Hepatocyte (in vitro differentiated cells): ENCODE data around the gene SLC8B1. TPM values are rescaled to one million over a fixed set of nuclear protein-coding genes. Genes with fewer than 3 reads are reported as not detected.

Experiments used
- DNase-seq: peaks from one replicate; pipeline ENCODE4 v3.0.0-alpha.2; 2016; ENCODE audit warnings: low spot score
- H2AFZ ChIP-seq: fragments of 200-600 bp; sonication (generic); 2 replicates; pipeline ENCODE4 v1.6.0; 2016; ENCODE audit warnings: antibody characterized with exemption, mild to moderate bottlenecking
- H3K27ac ChIP-seq: fragments of 200-600 bp; sonication (generic); 2 replicates; pipeline ENCODE4 v1.5.1; 2016; ENCODE audit warnings: mild to moderate bottlenecking
- H3K27me3 ChIP-seq: fragments of 200-600 bp; sonication (generic); 2 replicates; pipeline ENCODE4 v1.6.1; 2016
- H3K36me3 ChIP-seq: fragments of 200-600 bp; sonication (generic); replicated peaks from 2 replicates; pipeline ENCODE4 v1.5.1; 2016; ENCODE audit warnings: low read depth; ENCODE audit not compliant: insufficient read depth
- H3K4me1 ChIP-seq: fragments of 200-600 bp; sonication (generic); 2 replicates; pipeline ENCODE4 v1.5.1; 2016; ENCODE audit warnings: mild to moderate bottlenecking, moderate library complexity; ENCODE audit not compliant: insufficient read depth
- H3K4me2 ChIP-seq: fragments of 200-600 bp; sonication (generic); 2 replicates; pipeline ENCODE4 v1.6.0; 2016
- H3K4me3 ChIP-seq: fragments of 200-600 bp; sonication (generic); 2 replicates; pipeline ENCODE4 v1.5.1; 2016; ENCODE audit warnings: mild to moderate bottlenecking
- H3K79me2 ChIP-seq: fragments of 200-600 bp; sonication (generic); 2 replicates; pipeline ENCODE4 v1.6.0; 2017; ENCODE audit warnings: mild to moderate bottlenecking
- H3K9me2 ChIP-seq: fragments of 200-600 bp; sonication (generic); replicated peaks from 2 replicates; pipeline ENCODE4 v1.6.0; 2017; ENCODE audit warnings: mild to moderate bottlenecking; ENCODE audit not compliant: insufficient read depth
- H3K9me3 ChIP-seq: fragments of 200-600 bp; sonication (generic); 2 replicates; pipeline ENCODE4 v1.5.1; 2016; ENCODE audit warnings: low read depth, mild to moderate bottlenecking
- H4K20me1 ChIP-seq: fragments of 200-600 bp; sonication (generic); 2 replicates; pipeline ENCODE4 v1.6.0; 2016; ENCODE audit warnings: mild to moderate bottlenecking; ENCODE audit not compliant: insufficient read depth, poor library complexity, severe bottlenecking
- EZH2 ChIP-seq: fragments of 200-600 bp; sonication (generic); IDR thresholded peaks from 2 replicates; pipeline ENCODE4 v1.6.1; 2016; ENCODE audit warnings: antibody characterized with exemption, mild to moderate bottlenecking, borderline replicate concordance
- EZH2phosphoT487 ChIP-seq: fragments of 200-600 bp; sonication (generic); IDR thresholded peaks from one replicate; pipeline ENCODE4 v1.6.1; 2018; ENCODE audit warnings: antibody characterized with exemption, mild to moderate bottlenecking, low read depth, moderate library complexity; ENCODE audit not compliant: unreplicated experiment, severe bottlenecking
- WGBS: methylation state at CpG from one replicate; pipeline ENCODE4 v1.1.6; 2016; ENCODE audit warnings: low lambda C conversion rate; ENCODE audit errors: missing lambda C conversion rate; 5-methylcytosine and 5-hydroxymethylcytosine counted together
- polyA plus RNA-seq: library from polyadenylated mRNA; unstranded; fragments of >200 nt; fragmentation: Nextera tagmentation; extraction: Ambion mirVana; gene quantifications from 2 replicates; pipeline ENCODE4 v1.2.1, GENCODE V29; 2016
- total RNA-seq: library from RNA; depleted of rRNA; stranded (reverse); fragments of >200 nt; gene quantifications from 2 replicates; pipeline ENCODE4 v1.2.3, GENCODE V29; 2014
- TF ChIP-seq, protein P1 (sequence below): fragments of 200-600 bp; sonication (generic); IDR thresholded peaks from 2 replicates; pipeline ENCODE4 v1.5.1; 2016; ENCODE audit warnings: antibody characterized with exemption, mild to moderate bottlenecking; ENCODE audit not compliant: poor library complexity

The SLC8B1 gene
- total and polyA plus RNA-seq, 2 experiments from 2014 or later = 15.4 to 17.9 TPM

DNA sequence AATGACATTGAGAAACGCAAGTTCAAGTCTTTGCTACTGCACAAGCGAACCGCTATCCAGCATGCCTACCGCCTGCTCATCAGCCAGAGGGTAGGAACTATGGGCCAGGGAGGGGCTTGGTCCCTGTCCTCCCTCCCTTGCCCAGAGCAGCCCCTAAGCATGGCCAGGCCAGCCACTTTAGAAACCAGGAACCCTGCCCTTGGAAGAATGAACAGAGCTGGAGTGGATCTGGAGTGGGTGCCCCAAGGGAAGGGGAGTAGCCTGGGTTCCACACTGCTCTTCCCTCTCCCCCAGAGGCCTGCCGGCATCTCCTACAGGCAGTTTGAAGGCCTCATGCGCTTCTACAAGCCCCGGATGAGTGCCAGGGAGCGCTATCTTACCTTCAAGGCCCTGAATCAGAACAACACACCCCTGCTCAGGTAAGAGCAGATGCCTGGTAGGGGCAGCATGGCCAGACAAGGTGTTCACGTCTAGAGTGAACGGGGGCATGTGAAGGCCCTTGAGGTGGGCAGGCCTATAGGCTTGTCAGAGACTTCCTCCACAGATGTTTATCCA, 57.9 kb downstream of the SLC8B1 start:
- Histone ChIP-seq H3K36me3 (no peaks in the 10 kb centered on the region), H3K9me3 (no peaks in the 10 kb centered on the region), H3K4me1 (peaks cover 8% of the 10 kb centered on the region), H3K79me2 (no peaks in the 10 kb centered on the region), H4K20me1 (no peaks in the 10 kb centered on the region), H3K4me2 (no peak overlapping the region), H3K27me3 (no peaks in the 10 kb centered on the region), H3K27ac (no peak overlapping the region), H2AFZ (no peak overlapping the region), H3K9me2 (no peaks in the 10 kb centered on the region), H3K4me3 (no peak overlapping the region)
- TF ChIP-seq EZH2 (no peak), EZH2phosphoT487 (no peak)
- TF ChIP-seq, protein P1, sequence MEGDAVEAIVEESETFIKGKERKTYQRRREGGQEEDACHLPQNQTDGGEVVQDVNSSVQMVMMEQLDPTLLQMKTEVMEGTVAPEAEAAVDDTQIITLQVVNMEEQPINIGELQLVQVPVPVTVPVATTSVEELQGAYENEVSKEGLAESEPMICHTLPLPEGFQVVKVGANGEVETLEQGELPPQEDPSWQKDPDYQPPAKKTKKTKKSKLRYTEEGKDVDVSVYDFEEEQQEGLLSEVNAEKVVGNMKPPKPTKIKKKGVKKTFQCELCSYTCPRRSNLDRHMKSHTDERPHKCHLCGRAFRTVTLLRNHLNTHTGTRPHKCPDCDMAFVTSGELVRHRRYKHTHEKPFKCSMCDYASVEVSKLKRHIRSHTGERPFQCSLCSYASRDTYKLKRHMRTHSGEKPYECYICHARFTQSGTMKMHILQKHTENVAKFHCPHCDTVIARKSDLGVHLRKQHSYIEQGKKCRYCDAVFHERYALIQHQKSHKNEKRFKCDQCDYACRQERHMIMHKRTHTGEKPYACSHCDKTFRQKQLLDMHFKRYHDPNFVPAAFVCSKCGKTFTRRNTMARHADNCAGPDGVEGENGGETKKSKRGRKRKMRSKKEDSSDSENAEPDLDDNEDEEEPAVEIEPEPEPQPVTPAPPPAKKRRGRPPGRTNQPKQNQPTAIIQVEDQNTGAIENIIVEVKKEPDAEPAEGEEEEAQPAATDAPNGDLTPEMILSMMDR = no peak
- no peak for DNase-seq
- 97% methylated on average over 10 of the region's 10 CpGs for WGBS

DNA sequence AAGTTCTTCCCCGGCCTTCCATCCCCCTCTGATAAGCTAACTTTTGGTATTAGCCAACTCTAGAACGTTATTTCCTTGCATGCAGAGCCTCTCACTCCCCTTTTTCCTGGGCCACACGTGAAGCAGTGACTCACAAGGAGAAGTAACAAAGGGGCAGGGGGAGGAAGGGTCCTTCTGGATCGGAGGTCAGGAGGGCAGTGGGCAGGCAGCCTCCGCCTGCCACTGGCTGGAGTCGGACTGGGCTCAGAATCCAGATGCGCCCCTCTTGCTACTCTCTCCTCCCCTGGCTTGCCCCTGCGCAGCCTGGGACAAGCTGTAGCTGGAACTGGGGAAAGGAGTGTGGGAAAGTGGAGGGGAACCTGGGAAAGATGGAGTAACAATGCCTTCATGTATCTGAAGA, 58.6 kb downstream of the SLC8B1 start:
- Histone ChIP-seq H3K4me2 (no peak overlapping the region), H3K27me3 (no peaks in the 10 kb centered on the region), H3K4me3 (no peak overlapping the region), H3K36me3 (no peaks in the 10 kb centered on the region), H4K20me1 (no peaks in the 10 kb centered on the region), H2AFZ (no peak overlapping the region), H3K27ac (no peak overlapping the region), H3K4me1 (peaks cover 14% of the 10 kb centered on the region), H3K9me3 (no peaks in the 10 kb centered on the region), H3K79me2 (no peaks in the 10 kb centered on the region), H3K9me2 (no peaks in the 10 kb centered on the region)
- DNase-seq = no peak
- WGBS = 69% methylated on average over 8 of the region's 8 CpGs
- TF ChIP-seq EZH2 (no peak), EZH2phosphoT487 (no peak)
- TF ChIP-seq, protein P1 = no peak

DNA sequence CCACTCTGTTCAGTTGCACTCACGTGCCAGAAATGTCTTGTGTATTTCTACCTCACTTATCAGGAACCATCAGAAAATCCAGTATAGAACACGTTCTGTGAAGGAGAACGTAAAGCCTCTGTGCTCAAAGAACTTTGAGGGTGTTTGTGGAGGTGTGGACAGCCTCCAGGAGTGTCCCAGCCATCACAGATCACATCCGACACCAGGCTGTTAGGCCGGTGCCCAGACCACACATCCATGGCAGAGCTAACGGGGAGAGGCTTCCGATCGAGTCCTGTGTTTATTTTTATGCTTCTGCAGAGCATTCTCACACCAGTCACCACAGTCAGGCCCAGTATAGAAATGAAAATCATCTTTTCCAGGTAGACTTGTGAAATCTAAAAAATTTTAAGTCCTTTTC, 60.1 kb downstream of the SLC8B1 start:
- peaks cover 14% of the 10 kb centered on the region for H3K4me1 ChIP-seq
- no peaks in the 10 kb centered on the region for H3K79me2 ChIP-seq
- H3K9me2 ChIP-seq = no peaks in the 10 kb centered on the region
- H3K4me3 ChIP-seq = no peak overlapping the region
- H3K4me2 ChIP-seq = no peak overlapping the region
- DNase-seq = no peak
- H2AFZ ChIP-seq = no peak overlapping the region
- no peaks in the 10 kb centered on the region for H3K9me3 ChIP-seq
- no peaks in the 10 kb centered on the region for H4K20me1 ChIP-seq
- H3K36me3 ChIP-seq = no peaks in the 10 kb centered on the region
- H3K27me3 ChIP-seq = no peaks in the 10 kb centered on the region
- TF ChIP-seq EZH2 (no peak), EZH2phosphoT487 (no peak)
- TF ChIP-seq, protein P1 = no peak
- H3K27ac ChIP-seq = no peak overlapping the region
- WGBS = 97% methylated on average over 8 of the region's 8 CpGs
